Inflammatory macrophage treated with lipopolysaccharide for 4 hours (primary cell): Measurements from ENCODE around the gene PDHX.
A peak's percentile ranks its signal among the peaks of the same experiment; 100 is the strongest.
"Not testable (repeated sequence)": the region's sequence is repeated elsewhere in the genome, so short reads cannot be mapped to it uniquely, and the experiment has no call there.

Experiments
- DNase-seq: peaks from one replicate; pipeline ENCODE4 v3.0.0-alpha.2; 2020

The PDHX gene

DNA sequence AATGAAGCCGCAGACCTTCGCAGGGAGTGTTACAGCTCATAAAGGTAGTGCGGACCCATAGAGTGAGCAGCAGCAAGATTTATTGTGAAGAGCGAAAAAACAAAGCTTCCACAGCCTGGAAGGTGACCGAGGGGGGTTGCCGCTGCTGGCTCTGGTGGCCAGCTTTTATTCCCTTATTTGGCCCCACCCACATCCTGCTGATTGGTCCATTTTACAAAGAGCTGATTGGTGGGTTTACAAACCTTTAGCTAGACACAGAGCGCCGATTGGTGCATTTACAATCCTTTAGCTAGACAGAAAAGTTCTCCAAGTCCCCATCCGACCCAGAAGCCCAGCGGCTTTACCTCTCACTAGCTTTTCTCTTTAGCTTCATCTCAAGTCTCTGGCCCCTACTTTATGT is 2.9 kb upstream of the PDHX start:
- not testable (repeated sequence) for DNase-seq

DNA sequence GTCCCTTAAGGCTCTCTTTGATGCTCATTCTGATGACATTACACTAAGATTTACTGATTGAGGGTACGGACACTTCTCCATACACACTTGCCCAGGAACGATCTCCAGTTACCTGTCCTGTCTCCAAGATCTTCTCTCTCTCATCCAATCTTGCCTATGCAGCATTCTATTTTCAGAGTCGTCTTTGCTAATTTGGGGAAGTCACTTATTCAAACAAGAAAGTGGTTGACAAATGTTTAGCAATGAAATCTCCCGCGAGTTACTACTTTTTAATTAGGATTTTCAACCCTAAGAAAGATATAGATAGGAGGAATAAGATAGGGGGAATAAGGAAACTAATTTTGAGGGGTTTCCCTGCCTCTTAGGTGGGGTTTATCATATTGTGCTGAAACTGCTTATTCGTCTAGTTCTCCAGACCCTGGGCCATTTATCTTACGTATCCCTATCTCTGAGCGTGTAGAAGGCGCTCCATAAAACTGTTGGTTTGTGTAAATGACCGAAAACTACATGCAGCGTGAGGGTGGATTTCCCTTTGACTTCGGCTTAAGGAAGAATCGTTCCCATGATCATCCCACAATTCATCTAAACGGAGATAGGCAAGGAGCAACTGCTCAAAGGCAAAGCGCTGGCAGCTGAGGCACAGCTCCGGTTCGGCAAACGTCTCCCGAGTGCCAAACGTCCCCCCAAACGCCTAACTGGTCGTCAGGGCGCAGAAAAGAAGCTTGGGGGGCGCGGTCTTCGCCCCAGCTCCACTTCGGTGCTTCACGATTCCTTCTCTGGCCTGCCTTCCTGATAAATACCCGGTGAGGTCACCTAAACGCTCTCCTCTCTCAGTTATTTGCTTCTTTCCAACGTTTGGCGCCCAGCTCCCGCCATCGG is 1.0 kb upstream of the PDHX start:
- DNase-seq: peak; percentile 45

DNA sequence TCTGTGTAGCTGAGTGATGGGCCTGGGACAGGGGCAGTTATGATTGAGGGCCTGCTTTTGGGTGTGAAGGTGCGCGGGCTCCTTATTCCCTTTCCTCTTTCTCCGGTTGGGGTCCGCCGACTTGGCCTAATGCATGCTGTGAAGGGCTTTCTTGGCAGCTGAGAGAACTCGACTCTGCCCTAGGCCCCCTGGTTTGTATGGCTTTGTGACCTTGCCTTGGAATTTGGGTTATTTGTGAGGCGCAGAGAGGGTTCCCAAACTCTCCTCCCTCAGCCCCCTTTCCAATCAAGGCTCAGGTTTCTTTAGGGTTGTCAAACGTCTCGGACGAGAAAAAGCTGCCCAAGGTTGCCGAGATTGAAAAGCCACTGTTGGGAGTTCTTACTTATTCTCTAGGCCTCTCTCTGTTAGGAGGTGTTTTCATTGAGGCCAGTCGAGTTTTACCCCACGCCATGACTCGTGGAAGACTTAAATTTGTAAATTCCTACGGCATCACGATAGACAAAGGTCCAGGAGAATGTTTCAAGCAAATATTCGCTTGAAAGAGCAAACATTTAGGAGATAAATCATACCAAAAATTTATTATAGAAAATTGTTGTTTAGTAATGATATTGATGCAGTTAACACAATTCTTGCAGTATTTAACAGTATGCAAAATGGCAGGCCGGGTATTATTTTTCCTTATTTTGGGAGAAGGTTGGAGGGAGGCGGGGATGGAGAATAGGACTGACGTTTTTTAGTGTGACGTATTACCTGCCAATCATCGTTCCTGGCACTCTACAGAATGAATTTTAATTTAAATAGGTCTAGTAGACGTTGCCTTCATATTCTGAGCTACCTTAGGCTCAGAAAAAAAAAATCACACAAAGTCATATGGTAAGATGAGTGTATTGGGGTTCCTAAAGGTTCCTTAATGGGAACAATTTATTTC is 689 bp downstream of the PDHX start:
- no peak for DNase-seq

DNA sequence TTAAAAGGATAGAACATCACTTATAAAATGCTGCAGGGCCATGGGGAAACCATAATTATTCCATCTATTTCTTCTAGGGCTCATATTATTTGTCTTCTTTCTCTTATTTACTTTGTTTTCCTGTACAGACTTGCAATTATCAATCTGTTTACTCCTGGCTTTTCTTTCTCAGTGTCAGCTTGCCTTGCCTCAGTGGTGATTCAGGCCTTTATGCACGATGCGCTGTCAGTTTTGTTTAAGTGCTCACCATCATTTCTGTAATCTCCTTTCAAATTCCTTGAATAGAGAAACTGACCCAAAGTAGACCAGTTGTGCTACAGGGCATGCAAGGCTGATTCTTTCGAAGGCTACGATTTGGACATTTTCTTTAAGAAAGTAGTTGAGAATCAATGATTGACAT is 4.7 kb downstream of the PDHX start:
- DNase-seq: no peak

DNA sequence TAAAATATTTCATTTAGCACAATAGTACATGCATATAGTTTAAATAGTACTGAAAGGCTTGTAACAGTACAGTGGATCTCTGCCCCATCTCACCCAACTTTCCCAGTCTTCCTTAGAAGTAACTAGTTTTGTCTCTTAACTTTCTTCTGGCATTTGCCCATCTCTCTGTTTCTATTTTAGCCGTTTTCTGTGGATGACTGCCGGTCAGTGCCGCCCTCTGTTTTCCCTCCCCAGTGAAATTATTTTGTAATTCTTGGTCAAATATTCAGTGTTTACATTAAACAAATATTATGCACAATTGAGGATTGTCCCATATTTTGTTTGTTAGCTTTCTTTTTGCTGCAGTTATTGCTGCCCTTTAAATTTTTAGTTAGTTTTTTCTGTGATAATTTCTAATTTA is 8.3 kb downstream of the PDHX start:
- DNase-seq: no peak

DNA sequence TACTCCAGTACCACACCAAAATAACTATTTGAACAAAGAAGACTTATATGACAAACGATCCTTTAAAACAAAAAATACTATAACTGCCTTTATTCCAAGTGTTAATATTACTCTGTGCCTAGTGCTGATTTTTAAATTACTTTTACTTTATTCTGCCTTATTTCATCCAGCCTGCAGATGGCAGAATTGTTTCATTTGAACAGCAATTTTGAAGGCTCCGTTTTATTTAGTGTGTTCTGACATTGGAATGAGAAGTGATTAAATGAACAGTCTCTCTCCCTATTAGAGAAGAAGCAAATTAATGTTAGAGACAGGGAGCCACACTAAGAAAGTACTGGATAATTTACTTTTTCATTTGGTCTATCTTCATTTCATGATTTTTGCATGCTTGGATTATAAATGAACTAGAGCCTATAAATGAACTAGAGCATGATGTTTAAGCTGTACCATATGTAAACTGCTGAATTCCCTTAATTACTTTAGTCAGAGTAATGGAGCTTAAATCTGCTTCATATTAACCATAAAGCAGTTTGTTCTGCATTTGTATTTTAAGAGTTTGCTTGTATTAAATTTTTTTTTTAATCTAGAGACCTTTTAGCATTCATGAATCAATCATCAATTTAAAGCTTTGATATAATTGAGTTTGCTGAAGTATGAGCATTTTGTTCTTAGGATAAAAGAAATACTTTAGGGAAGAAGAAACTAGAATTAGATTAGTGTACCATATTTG is 9.8 kb downstream of the PDHX start:
- peak; percentile 66 for DNase-seq

DNA sequence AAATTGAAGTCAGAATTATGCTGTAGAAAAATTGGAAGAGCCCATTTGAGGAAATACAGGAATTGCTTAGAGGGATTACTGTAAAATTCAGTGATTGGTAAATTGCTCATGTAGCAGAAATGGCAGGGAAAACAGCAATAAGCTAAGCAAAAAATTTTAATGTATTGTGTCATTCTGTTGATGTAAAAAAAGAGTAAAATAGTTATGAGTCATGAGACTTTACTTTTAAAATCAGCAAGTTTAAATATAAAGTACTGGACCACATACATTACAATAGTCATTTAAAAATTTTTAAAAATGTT is 10.4 kb downstream of the PDHX start:
- DNase-seq: peak; percentile 75

DNA sequence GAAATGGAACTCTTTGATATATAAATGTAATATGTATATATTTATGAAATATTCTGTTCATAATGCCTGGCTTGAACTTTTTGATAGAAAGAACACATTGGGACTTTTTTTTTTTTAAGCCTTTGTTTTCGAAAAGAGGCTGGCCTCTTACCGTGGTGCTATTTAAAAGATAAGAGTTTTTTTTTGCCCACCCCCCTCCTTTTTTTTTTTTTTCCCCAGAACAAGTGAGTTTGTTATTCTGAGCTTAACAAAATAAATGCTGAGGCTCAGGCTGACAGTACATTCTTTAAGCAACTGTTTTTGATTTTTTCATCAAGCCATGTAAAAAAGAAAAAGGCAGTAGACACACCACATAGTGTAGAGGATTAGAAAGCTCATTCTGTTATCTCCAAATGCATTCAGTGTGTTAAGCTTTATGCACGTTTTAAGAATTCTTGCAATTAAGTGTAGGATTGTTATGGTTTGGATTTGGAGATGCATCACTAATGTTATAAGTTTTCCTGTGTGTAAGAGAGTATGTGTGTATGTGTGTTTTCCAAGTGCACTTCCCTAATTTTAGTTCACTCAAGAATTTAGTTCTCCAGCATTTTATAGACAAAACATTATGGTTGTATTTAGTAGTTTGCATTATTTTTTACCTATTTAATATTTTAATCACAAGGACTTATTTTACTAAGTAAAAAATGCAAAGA is 12.0 kb downstream of the PDHX start:
- no peak for DNase-seq

DNA sequence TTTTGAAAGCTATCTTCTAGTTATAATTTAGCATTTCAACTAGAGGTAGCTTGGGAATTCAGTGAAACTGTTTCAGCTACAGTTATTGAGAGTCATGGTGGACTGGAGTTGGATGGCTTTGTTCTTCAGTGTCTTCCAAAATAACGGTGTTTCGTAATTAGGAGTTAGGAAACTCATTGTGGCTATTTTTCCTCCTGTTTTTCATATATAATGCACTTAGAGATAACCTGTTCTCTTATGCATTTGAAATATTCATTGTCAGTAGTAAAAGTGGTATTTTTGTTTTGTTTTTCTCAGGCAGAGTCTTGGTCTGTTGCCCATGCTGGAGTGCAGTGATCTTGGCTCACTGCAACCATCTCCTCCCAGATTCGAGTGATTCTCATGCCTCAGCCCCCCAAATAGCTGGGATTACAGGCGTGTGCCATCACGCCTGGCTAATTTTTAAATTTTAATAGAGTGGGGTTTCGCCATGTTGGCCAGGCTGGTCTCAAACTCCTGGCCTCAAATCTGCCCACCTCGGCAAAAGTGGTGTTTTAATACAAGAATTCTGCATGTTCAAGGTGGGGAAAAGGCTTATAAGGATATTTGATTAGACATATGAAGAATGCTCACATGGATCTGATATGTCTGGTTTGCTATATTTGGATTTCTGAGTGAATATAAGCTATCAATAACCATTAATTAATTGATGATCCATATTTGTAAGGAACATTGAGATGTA is 12.7 kb downstream of the PDHX start:
- DNase-seq: no peak

DNA sequence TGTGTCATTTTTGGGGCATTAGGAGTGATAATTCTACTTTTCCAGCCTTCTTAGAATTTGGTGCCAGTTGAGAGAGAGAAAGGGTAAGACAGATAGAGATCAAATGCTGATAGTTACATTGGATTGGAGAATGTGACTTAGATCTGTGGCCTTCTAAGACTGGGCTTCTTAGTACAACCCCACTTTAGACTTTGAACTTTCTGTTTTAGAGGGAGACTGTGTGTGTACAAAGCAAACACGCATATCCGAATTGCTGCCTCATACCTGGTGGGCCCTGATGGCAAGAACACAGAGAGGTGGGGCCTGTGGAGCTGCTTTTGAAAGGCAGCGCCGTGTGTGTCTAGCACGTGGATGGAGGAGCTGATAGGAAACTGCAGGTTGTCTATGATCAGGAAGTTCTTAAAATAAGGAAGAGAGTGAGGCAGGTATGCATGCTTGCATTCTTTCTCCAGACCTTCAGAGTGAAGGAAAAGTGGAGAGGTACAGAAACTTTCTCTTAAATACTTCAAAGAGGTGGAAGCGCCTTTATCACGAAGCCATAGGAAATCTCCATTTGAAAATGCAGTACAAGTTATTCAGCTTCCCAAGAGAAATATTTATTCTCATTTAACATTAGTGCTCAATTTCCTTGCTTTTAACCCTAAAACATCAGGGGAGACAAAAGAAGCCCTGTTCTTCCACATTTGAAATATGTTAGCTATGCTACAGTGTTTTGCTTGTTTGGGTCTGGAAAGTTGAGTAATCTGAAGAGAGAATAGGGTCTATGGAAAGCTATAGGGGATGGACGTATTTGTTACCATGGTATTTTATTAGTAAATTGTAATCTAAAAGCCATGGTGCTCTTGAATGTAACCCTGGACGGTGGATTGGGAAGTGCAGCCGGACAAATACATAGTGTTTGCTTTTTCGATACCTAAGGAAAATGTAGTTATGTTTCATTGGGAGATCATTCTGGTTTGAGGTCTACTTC is 13.7 kb downstream of the PDHX start:
- DNase-seq: no peak

DNA sequence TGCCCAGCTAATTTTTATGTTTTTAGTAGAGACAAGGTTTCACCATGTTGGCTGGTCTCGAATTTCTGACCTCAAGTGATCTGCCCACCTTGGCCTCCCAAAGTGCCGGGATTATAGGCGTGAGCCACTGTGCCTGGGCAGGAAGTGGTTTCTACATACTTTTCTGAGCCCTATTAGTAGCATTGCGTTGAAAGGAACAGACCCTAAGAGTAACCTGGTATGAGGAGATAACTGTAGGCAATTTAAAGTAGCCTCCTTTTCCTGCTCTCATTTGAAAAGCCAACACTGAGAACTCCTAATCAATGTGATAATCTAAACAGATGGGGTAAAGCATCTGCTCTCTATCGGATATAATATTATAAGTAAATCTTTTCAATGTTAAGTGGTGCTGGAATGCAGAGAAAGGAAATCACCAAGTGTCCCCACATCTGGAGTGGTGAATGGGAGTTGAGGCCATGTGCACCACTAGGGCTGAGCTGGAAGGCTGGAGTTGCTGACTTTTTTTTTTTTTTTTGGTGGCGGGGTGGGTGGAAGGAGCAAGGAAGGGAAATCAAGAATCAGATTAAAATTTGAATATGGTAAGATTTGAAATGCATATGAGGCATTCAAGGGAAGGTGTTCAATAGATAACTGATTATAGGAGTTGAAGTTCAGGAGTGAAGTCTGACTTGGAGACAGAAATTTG is 20.7 kb downstream of the PDHX start:
- DNase-seq: no peak

DNA sequence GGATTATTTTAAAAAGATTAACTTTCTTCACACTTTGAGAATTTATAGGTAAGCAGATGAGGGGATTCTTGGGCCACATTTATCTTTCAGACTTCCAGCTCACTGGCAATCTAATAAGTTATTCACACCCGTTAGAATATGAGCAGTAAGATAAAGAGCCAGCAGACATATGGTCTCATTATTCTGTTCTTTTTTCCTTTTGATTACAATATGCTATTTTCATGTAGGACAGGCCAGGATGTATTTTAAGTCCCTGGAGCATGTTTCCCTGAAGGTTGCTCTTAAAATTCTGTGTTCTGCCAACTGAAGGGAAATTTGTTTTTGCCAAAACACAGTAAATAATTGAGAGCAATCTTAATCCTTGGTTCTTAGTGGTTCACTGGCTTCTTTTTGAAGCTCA is 22.2 kb downstream of the PDHX start:
- DNase-seq: no peak

DNA sequence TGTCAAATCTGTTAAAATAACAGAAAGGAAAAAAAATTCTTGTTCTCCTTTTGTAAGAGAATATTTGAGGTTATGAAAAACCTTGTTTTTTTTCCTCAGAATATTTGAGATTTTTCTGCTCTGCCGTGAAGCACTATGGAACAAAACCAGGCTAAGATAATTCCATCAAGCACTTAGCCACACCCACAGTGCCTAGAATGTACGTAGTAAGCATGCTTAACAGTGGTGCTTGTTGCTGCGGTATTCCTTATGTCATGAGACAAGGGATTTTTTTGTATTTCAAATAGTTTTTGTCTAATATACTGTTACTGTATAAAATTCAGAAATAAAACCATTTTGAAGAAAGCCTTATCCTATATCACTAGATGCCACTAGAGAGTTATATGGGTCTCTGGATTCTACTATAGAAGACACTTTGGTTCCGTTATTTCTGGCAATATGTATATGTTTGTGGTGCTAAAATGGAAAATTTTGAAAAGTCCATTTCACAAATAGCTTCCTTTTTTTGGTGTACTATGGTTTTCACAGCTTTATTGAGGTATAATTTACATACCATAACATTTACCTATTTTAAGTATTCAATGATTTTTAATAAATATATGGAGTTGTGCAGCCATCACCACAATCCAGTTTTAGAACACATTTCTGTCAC is 23.7 kb downstream of the PDHX start:
- DNase-seq: no peak

DNA sequence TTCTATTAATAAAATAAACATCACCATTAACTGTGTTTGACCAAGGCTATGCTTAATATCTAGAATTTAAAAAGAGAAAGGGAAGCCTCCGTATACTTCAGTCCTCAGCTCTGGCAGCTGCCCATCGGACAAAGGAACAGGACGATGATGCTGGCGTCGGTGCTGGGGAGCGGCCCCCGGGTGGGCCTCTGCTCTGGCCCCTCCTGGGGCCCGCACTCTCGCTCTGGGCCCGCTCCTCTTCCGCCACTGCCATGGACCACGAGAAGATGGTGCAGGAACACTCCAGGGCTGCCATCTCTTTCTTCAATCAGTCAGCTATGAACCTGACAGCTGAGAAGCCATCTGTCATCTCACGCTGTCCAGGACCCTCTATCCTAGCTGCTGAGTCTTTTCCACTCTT is 25.3 kb downstream of the PDHX start:
- no peak for DNase-seq

DNA sequence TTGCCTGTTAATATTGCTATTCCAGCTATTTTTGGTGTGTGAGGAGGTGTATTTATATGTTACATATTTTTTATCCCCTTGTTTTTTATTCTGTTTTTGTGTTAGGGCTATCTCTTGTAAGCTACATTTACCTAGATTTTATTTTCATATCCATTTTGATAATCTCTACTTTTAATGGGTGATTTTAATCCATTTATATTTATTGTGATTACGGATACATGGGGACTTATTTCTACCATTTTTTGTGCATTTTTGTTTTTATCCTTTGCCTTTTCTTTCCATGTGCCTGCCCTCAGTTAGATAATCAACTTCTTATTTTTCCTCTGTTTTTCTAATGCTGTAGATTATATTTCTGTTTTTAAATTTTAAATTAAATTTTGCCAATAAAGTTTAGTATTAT is 28.3 kb downstream of the PDHX start:
- DNase-seq: no peak

DNA sequence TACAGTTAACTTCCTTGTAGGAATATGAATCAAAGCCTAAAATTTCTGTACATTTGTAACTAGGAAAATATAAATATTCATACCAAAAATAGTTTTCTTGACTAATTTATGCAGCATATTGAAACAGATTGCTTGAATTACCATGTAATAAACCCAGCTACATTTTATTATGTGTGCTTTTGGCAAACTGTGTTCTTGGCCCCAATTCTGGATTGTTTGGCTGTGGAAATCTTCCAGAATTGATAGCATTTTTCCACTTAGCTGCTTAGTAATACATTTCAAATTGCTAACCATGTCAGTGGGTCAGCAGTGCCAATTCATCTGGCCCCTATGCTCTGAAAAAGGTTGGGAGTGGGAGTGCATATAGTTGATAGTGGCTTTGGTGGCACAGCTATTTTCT is 32.3 kb downstream of the PDHX start:
- DNase-seq: no peak

DNA sequence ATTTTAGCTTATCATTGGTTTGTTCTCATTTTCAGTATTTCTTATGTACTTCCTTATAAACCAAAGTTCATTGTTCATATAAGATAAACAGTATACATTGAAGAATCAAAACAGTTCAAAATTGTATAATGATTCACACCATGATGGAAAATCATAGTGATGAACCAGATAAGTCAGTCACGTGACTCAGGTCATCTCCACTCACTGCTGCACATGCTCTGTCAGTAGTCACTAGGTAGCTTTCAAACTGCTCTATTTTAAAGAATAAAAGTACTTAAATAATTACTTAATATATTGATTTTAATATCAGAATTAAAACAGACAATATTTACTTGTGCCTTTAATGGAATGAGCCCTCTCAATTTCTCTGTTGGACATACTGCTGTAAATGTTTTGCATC is 37.5 kb downstream of the PDHX start:
- DNase-seq: no peak

DNA sequence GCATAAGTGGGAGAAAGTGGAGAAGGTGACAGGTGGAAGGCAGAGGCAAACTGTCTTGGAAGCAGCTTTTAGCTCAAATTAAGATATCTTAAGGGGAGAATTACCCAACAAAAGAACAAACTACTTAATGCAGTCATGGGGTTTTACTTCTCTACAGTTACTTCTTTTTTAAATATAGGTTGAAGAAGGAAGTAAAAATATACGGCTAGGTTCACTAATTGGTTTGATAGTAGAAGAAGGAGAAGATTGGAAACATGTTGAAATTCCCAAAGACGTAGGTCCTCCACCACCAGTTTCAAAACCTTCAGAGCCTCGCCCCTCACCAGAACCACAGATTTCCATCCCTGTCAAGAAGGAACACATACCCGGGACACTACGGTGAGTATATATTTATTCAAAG is 40.8 kb downstream of the PDHX start:
- peak; percentile 61 for DNase-seq

DNA sequence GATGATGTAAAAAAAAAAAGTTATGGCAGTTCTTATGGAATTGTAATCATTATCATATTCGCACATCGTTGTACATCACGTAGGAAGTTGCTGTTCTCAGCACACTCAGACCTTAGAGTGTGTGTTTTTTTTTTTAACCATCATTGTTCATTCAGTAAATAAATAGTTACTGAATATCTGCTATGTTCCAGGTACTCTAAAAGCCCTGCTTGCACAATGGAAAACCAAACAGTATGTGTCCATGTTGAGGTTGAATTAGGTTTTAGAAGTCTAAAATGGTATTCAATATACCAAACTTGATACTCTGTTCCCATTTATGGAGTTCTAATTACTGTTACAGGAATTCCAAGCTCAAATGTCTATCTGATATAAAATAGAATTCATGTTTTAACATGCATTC is 41.2 kb downstream of the PDHX start:
- DNase-seq: no peak

DNA sequence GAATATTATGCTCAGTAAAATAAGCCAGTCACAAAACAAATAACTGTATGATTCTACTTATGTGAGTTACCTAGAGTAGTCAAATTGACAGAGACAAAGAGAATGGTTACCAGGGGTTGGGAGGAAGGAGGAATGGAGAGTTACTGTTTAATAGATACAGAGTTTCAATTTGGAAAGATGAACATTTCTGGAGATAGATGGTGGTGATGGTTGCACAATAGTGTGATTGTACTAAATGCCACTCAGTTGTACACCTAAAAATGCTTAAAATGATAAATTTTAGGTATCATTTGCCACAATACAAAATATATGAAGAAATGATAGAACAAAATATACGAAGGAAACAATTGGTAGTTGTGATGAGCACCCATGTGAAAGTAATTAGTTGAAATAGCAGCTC is 43.4 kb downstream of the PDHX start:
- no peak for DNase-seq
